NCI-H2029 treated with DMSO at 0.1 percent for 48 hours (cell line): ENCODE measurements around the gene NR1H4.
"Not testable (repeated sequence)": the region's sequence is repeated elsewhere in the genome, so short reads cannot be mapped to it uniquely, and the experiment has no call there.

Source experiments
- DNase-seq: peaks from one replicate; lab custom pipeline; 2025; lab: John Stamatoyannopoulos, UW

The NR1H4 gene

GRCh38 chr12:100515968-100516367, 42.3 kb downstream of the NR1H4 start:
- DNase-seq = no peak

- DNase-seq = no peak
Observed at GRCh38 chr12:100518376-100518775, 44.7 kb downstream of the NR1H4 start.

- no peak for DNase-seq
Observed at GRCh38 chr12:100520048-100520769, 46.5 kb downstream of the NR1H4 start.

GRCh38 chr12:100521958-100522357, 48.3 kb downstream of the NR1H4 start:
- DNase-seq = no peak

- no peak for DNase-seq
Observed at GRCh38 chr12:100528034-100528433, 54.4 kb downstream of the NR1H4 start.

GRCh38 chr12:100528471-100529127, 54.9 kb downstream of the NR1H4 start:
- DNase-seq = no peak

GRCh38 chr12:100529756-100530350, 56.2 kb downstream of the NR1H4 start:
- no peak for DNase-seq

GRCh38 chr12:100533376-100533775, 59.7 kb downstream of the NR1H4 start:
- no peak for DNase-seq

- no peak for DNase-seq
Observed at GRCh38 chr12:100534625-100535227, 61.1 kb downstream of the NR1H4 start.

- no peak for DNase-seq
Observed at GRCh38 chr12:100539202-100539601, 65.5 kb downstream of the NR1H4 start.

GRCh38 chr12:100544165-100544564, 70.5 kb downstream of the NR1H4 start:
- no peak for DNase-seq

- DNase-seq = no peak
Observed at GRCh38 chr12:100545092-100545491, 71.4 kb downstream of the NR1H4 start.

GRCh38 chr12:100553936-100554335, 80.3 kb downstream of the NR1H4 start:
- DNase-seq = no peak

GRCh38 chr12:100554608-100555077, 81.0 kb downstream of the NR1H4 start:
- peak; percentile 92 for DNase-seq

GRCh38 chr12:100555722-100556121, 82.1 kb downstream of the NR1H4 start:
- DNase-seq = no peak

GRCh38 chr12:100557357-100557756, 83.7 kb downstream of the NR1H4 start:
- DNase-seq = no peak

GRCh38 chr12:100559261-100559660, 85.6 kb downstream of the NR1H4 start:
- DNase-seq = not testable (repeated sequence)

GRCh38 chr12:100564090-100564489, 90.4 kb downstream of the NR1H4 start:
- no peak for DNase-seq

GRCh38 chr12:100564905-100565467, 91.3 kb downstream of the NR1H4 start:
- no peak for DNase-seq

GRCh38 chr12:100565987-100566545, 92.4 kb downstream of the NR1H4 start:
- DNase-seq = no peak

GRCh38 chr12:100566887-100567637, 93.4 kb downstream of the NR1H4 start:
- DNase-seq = no peak
